Neural progenitor cell (in vitro differentiated cells): ENCODE measurements around the gene SURF4.

ENCODE experiments used
- CTCF ChIP-seq: fragments of 200-600 bp; sonication (generic); IDR thresholded peaks from 2 replicates; pipeline ENCODE4 v1.5.1; 2017; ENCODE audit warnings: antibody characterized with exemption, mild to moderate bottlenecking
- EZH2 ChIP-seq: fragments of 200-600 bp; sonication (generic); IDR thresholded peaks from 2 replicates; pipeline ENCODE4 v1.6.1; 2017; ENCODE audit warnings: antibody characterized with exemption, mild to moderate bottlenecking, moderate library complexity

- TF ChIP-seq EZH2 = no peak
- no peak for TF ChIP-seq CTCF
Observed at GRCh38 chr9:133385452-133385851, 9.6 kb upstream of the SURF4 start.
